A549 (cell line): ENCODE measurements around the gene ZFP62. TPM values are rescaled to one million over a fixed set of nuclear protein-coding genes. Genes with fewer than 3 reads are reported as not detected.

Experiments
- ATAC-seq, 2 experiments: fragments of 200-7000 bp in 1 of 2; fragments of >200 bp in 1 of 2; cut with Nextera tagmentation in 1 of 2; cut with Tn5 transposase in 1 of 2; 3 replicates each; pipeline versions ENCODE4 v1.8.0 to v1.9.1; 2018 to 2020; ENCODE audit warnings: mild to moderate bottlenecking in 1 of 2, moderate library complexity in 1 of 2
- CTCF ChIA-PET: fragments of 300-600 bp; sonication (Branson Sonifier 250); formaldehyde crosslinking; extraction: SDS; loops from one replicate; lab custom pipeline; 2021; ENCODE audit warnings: antibody characterized with exemption, inconsistent platforms; lab: Yijun Ruan, JAX
- POLR2A ChIA-PET: fragments of 350-600 bp; formaldehyde crosslinking; extraction: SDS; loops from one replicate; lab custom pipeline; 2021; ENCODE audit warnings: antibody characterized with exemption, inconsistent platforms; lab: Yijun Ruan, JAX
- DNase-seq, 2 experiments: peaks; one replicate each; pipeline versions ENCODE4 v3.0.0 to v3.0.0-alpha.2; 2011 to 2016; ENCODE audit warnings: low read depth in 1 of 2, low spot score in 1 of 2
- FAIRE-seq: peaks from 2 replicates; lab custom pipeline; 2011; peaks lifted over from hg19 to GRCh38; lab: Jason Lieb, UNC
- H3K27ac ChIP-seq, 2 experiments: fragments of >200 bp; sonication (Bioruptor Twin); formaldehyde crosslinking; 3 replicates each; pipeline ENCODE4 v1.5.1; 2016 to 2017
- H3K4me1 ChIP-seq: fragments of >200 bp; sonication (Bioruptor Twin); formaldehyde crosslinking; 3 replicates; pipeline ENCODE4 v1.6.1; 2016
- H3K4me2 ChIP-seq: fragments of >200 bp; sonication (Bioruptor Twin); formaldehyde crosslinking; 3 replicates; pipeline ENCODE4 v1.6.1; 2016
- H3K4me3 ChIP-seq: fragments of >200 bp; sonication (Bioruptor Twin); formaldehyde crosslinking; 3 replicates; pipeline ENCODE4 v1.5.1; 2016
- H3K9me3 ChIP-seq: fragments of >200 bp; sonication (Bioruptor Twin); formaldehyde crosslinking; 3 replicates; pipeline ENCODE4 v1.6.1; 2016
- CBX2 ChIP-seq: fragments of 200-600 bp; sonication (generic); IDR thresholded peaks from 2 replicates; pipeline ENCODE4 v1.6.1; 2016; ENCODE audit warnings: low read depth, mild to moderate bottlenecking, borderline replicate concordance
- CHD2 ChIP-seq: fragments of 150-350 bp; IDR thresholded peaks from 2 replicates; pipeline ENCODE4 v1.6.1; 2014; ENCODE audit warnings: low read length; ENCODE audit not compliant: partially characterized antibody
- ESRRA ChIP-seq: fragments of 150-350 bp; IDR thresholded peaks from 2 replicates; pipeline ENCODE4 v1.6.1; 2014; ENCODE audit warnings: mild to moderate bottlenecking, low read length, borderline replicate concordance
- FOXS1 ChIP-seq: fragments of 250-450 bp; sonication (Bioruptor Pico); IDR thresholded peaks from 2 replicates; pipeline ENCODE4 v1.5.0; 2020; ENCODE audit warnings: mild to moderate bottlenecking, moderate library complexity
- GATA3 ChIP-seq: IDR thresholded peaks from 2 replicates; pipeline ENCODE4 v1.6.1; 2012; ENCODE audit warnings: borderline replicate concordance
- HEYL ChIP-seq: fragments of 250-450 bp; sonication (Bioruptor Pico); IDR thresholded peaks from 2 replicates; pipeline ENCODE4 v1.8.0; 2021; ENCODE audit warnings: mild to moderate bottlenecking, moderate library complexity
- HOXB13 ChIP-seq: fragments of 250-450 bp; sonication (Bioruptor Pico); IDR thresholded peaks from 2 replicates; pipeline ENCODE4 v1.5.0; 2020; ENCODE audit warnings: low read depth, mild to moderate bottlenecking, moderate library complexity
- HOXB5 ChIP-seq: fragments of 250-450 bp; sonication (Bioruptor Pico); IDR thresholded peaks from 2 replicates; pipeline ENCODE4 v1.5.0; 2020; ENCODE audit warnings: mild to moderate bottlenecking, moderate library complexity
- KDM5A ChIP-seq: fragments of 200-600 bp; sonication (generic); IDR thresholded peaks from 2 replicates; pipeline ENCODE4 v1.6.1; 2016; ENCODE audit warnings: antibody characterized with exemption, mild to moderate bottlenecking
- NPAS2 ChIP-seq: fragments of 250-450 bp; sonication (Bioruptor Pico); IDR thresholded peaks from 2 replicates; pipeline ENCODE4 v1.8.0; 2022; ENCODE audit warnings: mild to moderate bottlenecking, moderate library complexity, borderline replicate concordance
- NR3C1 ChIP-seq: fragments of >200 bp; sonication (Bioruptor Twin); formaldehyde crosslinking; IDR thresholded peaks from 3 replicates; pipeline ENCODE4 v1.6.1; 2017
- POLR2AphosphoS2 ChIP-seq: conservative IDR thresholded peaks from 2 replicates; pipeline ENCODE4 v1.6.1; 2012; ENCODE audit warnings: low read length, improper control_type of control experiment, inconsistent platforms
- RCOR1 ChIP-seq: fragments of 150-350 bp; IDR thresholded peaks from 2 replicates; pipeline ENCODE4 v1.6.1; 2014; ENCODE audit warnings: antibody characterized with exemption, low read length, low read depth
- SMC3 ChIP-seq: fragments of >200 bp; sonication (Bioruptor Twin); formaldehyde crosslinking; IDR thresholded peaks from 3 replicates; pipeline ENCODE4 v1.6.1; 2018; ENCODE audit warnings: inconsistent platforms
- SREBF2 ChIP-seq: fragments of 450-650 bp; IDR thresholded peaks from 2 replicates; pipeline ENCODE4 v1.6.1; 2014; ENCODE audit warnings: mild to moderate bottlenecking, moderate library complexity
- TFCP2L1 ChIP-seq: fragments of 250-450 bp; sonication (Bioruptor Pico); IDR thresholded peaks from 2 replicates; pipeline ENCODE4 v1.5.0; 2021; ENCODE audit warnings: mild to moderate bottlenecking
- ZSCAN20 ChIP-seq: fragments of 250-450 bp; sonication (Bioruptor Pico); IDR thresholded peaks from 2 replicates; pipeline ENCODE4 v1.8.0; 2022; ENCODE audit warnings: mild to moderate bottlenecking, moderate library complexity
- WGBS: methylation state at CpG from one replicate; pipeline ENCODE4 v1.1.6; 2017; ENCODE audit errors: missing lambda C conversion rate; 5-methylcytosine and 5-hydroxymethylcytosine counted together
- polyA plus RNA-seq, 4 experiments: library from polyadenylated mRNA; depleted of rRNA in 3 of 4; stranded (reverse); fragments of >200 nt; fragmentation: RNase III in 1 of 4; extraction: RNeasy Plus Mini Kit Qiagen cat#74134 plus additional on column Dnase treatment in 1 of 4; gene quantifications; 2 replicates in 3 of 4; 3 replicates in 1 of 4; pipeline ENCODE4 v1.2.3, GENCODE V29; 2011 to 2017
- TF ChIP-seq, protein P1 (sequence below): IDR thresholded peaks from 2 replicates; pipeline ENCODE4 v1.6.1; 2012
- TF ChIP-seq, protein P2 (sequence below): fragments of 450-650 bp; IDR thresholded peaks from 2 replicates; pipeline ENCODE4 v1.6.1; 2014; ENCODE audit warnings: antibody characterized with exemption

The ZFP62 gene
- polyA plus RNA-seq, 2 of the 4 experiments (the other 2 are of a cell fraction) = 13.9 to 23.4 TPM

DNA sequence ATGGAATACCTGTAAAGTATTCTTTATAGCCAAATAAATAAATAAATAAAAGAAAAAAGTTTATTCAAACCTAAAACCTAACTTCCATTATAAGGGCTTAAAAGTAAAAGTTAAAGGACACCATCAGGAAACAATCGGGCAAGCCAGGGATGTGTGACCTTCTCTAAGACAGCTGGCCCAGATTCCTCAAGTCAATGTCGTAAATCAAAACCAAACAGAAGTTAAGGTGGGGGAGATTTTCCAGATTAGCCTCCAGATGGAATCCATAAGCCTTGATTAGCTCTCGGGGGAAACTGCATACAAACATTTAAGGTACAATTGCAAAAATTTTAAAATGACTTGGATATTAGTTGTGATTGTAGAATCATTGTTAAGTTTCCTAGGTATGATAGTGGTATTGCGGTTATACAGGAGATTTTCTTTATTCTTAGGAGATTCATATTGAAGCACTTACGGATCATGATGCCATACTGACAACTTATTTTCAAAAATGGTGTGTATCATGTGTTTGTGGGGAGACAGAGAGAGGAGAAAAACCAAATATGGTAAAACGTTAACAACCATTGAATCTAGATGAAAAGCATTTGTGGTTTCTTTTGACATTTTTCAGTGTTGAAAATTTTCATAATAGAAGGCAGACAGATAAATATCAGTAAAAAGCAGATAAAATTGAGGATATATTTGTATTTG is 37.0 kb downstream of the ZFP62 start:
- ATAC-seq (no peak), DNase-seq (no peak), FAIRE-seq (no peak)
- Histone ChIP-seq H3K4me1 (peaks cover 11% of the 10 kb centered on the region; the same call in 2 of the 3 replicates), H3K4me3 (no peak overlapping the region), H3K9me3 (no peaks in the 10 kb centered on the region), H3K27ac (no peak overlapping the region)
- WGBS = 58% methylated on average over 6 of the region's 6 CpGs
- POLR2A ChIA-PET = interaction anchor here (3.8 kb wide), 1 partner anchor 14 kb away, joined by 14 read pairs; no protein-coding TSS in a partner anchor
- no peak for TF ChIP-seq HOXB13 (CRISPR knock-in tag)
- no peak for TF ChIP-seq NPAS2 (CRISPR knock-in tag)
- TF ChIP-seq GATA3 = no peak
- TF ChIP-seq, protein P1, sequence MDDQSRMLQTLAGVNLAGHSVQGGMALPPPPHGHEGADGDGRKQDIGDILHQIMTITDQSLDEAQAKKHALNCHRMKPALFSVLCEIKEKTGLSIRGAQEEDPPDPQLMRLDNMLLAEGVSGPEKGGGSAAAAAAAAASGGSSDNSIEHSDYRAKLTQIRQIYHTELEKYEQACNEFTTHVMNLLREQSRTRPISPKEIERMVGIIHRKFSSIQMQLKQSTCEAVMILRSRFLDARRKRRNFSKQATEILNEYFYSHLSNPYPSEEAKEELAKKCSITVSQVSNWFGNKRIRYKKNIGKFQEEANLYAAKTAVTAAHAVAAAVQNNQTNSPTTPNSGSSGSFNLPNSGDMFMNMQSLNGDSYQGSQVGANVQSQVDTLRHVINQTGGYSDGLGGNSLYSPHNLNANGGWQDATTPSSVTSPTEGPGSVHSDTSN = no peak
- no peak for TF ChIP-seq SMC3
- TF ChIP-seq NR3C1 = no peak
- no peak for TF ChIP-seq HEYL
- no peak for TF ChIP-seq CHD2
- TF ChIP-seq RCOR1 = no peak
- TF ChIP-seq SREBF2 = no peak
- no peak for TF ChIP-seq ZSCAN20 (CRISPR knock-in tag)
- TF ChIP-seq CBX2 = no peak
- no peak for TF ChIP-seq TFCP2L1 (CRISPR knock-in tag)
- TF ChIP-seq KDM5A = no peak
- TF ChIP-seq, all 56 proteins: peak for 0
- CTCF ChIA-PET = interaction anchor here (0.6 to 2.1 kb wide), 2 partner anchors 40 to 734 kb away, joined by 4 to 6 read pairs; no protein-coding TSS in a partner anchor
- no peak overlapping the region for H3K4me2 ChIP-seq

DNA sequence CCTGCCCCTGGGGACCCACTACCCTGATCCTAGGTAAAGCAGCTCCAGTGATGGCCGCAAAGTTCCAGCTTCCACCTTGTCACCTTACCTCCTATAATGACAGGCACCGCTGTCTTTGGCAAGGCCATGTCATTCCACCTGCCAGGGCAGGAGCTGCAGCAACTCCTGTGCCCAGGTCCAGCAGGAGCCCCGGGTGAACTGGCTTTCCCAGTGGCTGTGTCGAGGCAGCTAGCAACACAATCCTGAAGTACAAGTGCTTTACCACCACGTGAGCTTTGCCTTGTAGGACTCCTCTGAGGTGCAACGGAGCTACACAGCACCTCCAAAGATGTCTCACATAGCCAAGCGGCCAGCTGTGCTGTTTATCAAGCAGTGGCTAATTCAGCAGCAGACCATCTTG is 37.7 kb downstream of the ZFP62 start:
- ChIA-PET POLR2A (interaction anchor here (3.8 kb wide), 1 partner anchor 13 kb away, joined by 14 read pairs; no protein-coding TSS in a partner anchor), CTCF (interaction anchor here (0.6 kb wide), 1 partner anchor 733 kb away, joined by 4 read pairs; no protein-coding TSS in a partner anchor)
- WGBS = 55% methylated on average over 5 of the region's 7 CpGs
- Histone ChIP-seq H3K27ac (no peak overlapping the region), H3K4me2 (no peak overlapping the region), H3K4me1 (peaks cover 11% of the 10 kb centered on the region; the same call in 2 of the 3 replicates), H3K9me3 (no peaks in the 10 kb centered on the region), H3K4me3 (no peak overlapping the region)
- FAIRE-seq (no peak), ATAC-seq (no peak), DNase-seq (no peak)
- TF ChIP-seq POLR2AphosphoS2 (no peak), HOXB5 (no peak)

DNA sequence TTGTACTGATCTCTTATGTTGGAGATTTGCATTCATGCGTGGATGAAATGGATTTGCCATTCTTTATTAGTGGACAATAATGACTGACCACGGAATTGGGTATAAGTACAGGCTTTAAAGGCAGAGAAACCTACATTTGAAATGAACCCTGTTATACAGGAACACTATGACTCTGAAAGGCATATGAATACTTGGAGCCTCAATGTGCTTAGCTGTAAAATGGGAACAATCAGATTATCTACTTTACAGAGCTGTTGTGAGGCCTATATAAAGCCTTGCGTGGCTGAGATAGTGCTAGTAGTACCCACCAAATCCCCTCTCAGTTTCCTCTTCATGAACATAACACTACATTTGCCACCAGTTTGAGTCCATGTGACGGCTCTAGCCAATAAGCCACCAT is 39.5 kb downstream of the ZFP62 start:
- Histone ChIP-seq H3K27ac (no peak overlapping the region), H3K4me1 (peaks cover 11% of the 10 kb centered on the region; the same call in 2 of the 3 replicates), H3K4me3 (no peak overlapping the region), H3K9me3 (no peaks in the 10 kb centered on the region)
- no peak for ATAC-seq
- FAIRE-seq = no peak
- POLR2A ChIA-PET = interaction anchor here (1.0 kb wide), 1 partner anchor 11 kb away, joined by 5 read pairs; no protein-coding TSS in a partner anchor
- no peak for TF ChIP-seq FOXS1
- TF ChIP-seq, protein P2, sequence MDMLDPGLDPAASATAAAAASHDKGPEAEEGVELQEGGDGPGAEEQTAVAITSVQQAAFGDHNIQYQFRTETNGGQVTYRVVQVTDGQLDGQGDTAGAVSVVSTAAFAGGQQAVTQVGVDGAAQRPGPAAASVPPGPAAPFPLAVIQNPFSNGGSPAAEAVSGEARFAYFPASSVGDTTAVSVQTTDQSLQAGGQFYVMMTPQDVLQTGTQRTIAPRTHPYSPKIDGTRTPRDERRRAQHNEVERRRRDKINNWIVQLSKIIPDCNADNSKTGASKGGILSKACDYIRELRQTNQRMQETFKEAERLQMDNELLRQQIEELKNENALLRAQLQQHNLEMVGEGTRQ = no peak
- no peak for TF ChIP-seq ESRRA
- TF ChIP-seq, all 56 proteins: peak for 0
- CTCF ChIA-PET = interaction anchor here (0.9 to 1.2 kb wide), 2 partner anchors 38 to 47 kb away, joined by 3 read pairs; no protein-coding TSS in a partner anchor
- DNase-seq = no peak
- H3K4me2 ChIP-seq = no peak overlapping the region
- WGBS = 69% methylated on average over 4 of the region's 4 CpGs
